GM10847 (cell line): Measurements from ENCODE around the gene PLA2G2A.

Source experiments
- POLR2A ChIP-seq: IDR thresholded peaks from 2 replicates; pipeline ENCODE4 v1.6.1; 2011; ENCODE audit not compliant: insufficient read length; ENCODE audit errors: extremely low read depth

The PLA2G2A gene, protein sequence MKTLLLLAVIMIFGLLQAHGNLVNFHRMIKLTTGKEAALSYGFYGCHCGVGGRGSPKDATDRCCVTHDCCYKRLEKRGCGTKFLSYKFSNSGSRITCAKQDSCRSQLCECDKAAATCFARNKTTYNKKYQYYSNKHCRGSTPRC

GRCh38 chr1:19979494-19979977, at the start of gene PLA2G2A:
Gene PLA2G2A, minus strand, starts transcription at chr1:19979618. Its CDS starts 845 bp downstream, at chr1:19978773.
- TF ChIP-seq POLR2A, result no peak

DNA sequence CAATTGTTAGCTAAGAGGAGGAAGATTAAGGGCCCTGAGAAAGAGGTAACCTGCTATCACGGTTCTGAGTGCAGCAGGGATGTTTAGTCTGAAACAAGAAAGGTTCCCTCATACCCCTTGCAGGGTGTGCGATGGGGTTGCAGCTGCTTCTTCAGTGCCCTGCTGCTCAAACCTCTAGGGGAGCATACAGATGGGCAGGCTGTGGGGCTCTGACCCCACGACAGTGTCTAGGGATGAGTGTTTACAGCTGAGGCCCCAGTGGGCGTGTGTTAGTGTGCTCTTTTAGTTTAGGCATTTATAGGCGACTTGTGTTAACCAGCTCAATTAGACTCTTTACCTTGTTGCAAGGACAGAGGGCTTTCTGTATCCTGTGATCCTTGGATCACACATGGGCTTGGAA, 49.3 kb upstream of the PLA2G2A start:
- no peak for TF ChIP-seq POLR2A

DNA sequence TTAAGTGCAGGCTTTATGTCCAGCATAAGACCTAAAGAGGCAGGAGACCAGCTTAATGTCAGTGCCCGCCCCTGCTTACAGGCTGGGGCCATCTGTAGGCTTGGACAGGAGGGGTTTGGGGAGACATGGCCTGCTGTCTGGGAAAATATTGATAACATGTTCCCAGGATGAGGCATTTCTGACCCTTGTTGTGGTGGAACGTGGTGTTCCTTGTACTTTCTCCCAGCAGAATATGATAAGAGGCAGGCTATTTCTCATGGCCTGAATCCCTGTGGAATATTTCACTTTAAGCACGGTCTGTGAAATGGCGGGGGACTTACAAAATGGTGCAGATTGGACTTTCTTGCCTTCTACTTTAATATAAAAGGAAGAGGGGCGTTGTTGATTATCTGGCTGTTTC, 48.7 kb upstream of the PLA2G2A start:
- no peak for TF ChIP-seq POLR2A

DNA sequence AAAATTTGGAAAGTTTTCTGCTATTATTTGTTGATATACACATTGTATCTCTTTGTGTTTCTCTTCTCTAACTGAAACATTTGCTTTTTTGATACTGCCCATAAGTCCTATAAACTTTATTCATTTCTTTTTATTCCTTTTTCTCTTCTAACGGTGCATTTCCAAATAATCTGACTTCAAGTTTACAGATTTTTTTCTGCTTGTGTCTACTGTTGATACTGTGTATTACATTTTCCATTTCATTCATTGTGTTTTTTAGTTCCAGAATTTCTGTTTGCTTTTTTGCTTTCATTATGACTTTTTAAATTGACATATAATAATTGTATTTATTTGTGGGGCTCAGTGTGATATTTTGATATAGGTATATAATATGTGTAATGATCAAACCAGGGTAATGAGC, 38.3 kb upstream of the PLA2G2A start:
- no peak for TF ChIP-seq POLR2A

- no peak for TF ChIP-seq POLR2A
These were observed 34.7 kb upstream of the PLA2G2A start for GRCh38 chr1:20014153-20014552.

DNA sequence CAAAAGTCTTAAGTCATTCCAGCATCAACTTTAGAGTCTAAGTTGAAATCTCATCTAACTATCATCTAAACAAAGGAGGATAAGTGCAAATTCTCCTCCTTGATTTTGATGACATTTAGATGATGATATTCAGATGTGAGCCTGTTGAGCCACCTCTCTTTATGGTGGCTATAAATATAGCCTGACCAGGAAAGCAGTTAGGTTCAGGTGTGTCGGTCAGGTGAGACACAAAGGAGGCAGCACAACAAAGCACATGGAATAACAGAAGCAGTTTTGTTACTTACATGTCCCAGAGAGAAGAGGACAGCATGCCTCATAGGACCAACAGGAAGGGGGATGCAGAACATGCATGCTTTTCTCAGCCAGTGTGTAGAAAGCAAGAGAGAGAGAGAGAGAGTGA, 30.6 kb upstream of the PLA2G2A start:
- no peak for TF ChIP-seq POLR2A

- TF ChIP-seq POLR2A, result no peak
These were observed 29.8 kb upstream of the PLA2G2A start for GRCh38 chr1:20009212-20009611.

DNA sequence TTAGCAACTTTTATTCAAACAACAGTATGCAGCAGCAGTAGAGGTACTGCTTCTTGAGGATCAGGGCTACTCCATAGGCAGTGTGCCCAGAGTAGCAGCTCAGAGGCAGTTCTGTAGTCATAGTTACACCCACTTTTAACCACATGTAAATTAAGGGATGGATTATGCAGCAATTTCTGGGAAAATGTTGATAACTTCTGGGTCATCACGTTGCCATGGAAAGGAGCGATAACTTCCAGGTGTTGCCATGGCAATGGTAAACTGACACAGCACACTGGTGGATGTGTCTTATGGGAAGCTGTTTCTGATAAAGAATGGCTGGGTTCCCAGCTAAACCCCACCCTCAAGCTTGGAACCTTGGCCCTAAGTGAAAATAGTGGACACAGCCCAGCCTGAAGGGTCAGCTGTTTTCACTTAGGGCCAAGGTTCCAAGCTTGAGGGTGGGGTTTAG, 29.0 kb upstream of the PLA2G2A start:
- no peak for TF ChIP-seq POLR2A

DNA sequence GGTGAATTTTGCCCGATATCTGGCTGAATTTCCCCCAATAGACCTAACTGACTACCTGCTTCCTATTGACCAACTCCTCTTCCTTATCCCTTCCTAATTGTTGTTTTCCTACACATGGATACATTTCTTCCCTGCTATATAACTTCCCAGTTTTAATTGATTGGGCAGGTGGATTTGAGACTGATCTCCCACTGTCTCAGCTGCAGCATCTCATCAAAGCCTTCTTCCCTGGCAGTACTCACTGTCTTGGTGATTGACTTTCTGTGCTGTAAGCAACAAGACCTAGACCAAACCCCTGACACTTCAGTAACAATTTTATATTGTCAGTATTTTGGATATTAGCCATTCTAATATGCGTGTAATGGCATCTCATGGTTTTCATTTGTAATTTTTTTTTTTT, 11.3 kb upstream of the PLA2G2A start:
- TF ChIP-seq POLR2A, result no peak

GRCh38 chr1:19988267-19989006, 9.0 kb upstream of the PLA2G2A start:
- TF ChIP-seq POLR2A, result no peak

GRCh38 chr1:19987719-19988118, 8.3 kb upstream of the PLA2G2A start:
- TF ChIP-seq POLR2A, result no peak

GRCh38 chr1:19981507-19982312, 2.3 kb upstream of the PLA2G2A start:
- no peak for TF ChIP-seq POLR2A

DNA sequence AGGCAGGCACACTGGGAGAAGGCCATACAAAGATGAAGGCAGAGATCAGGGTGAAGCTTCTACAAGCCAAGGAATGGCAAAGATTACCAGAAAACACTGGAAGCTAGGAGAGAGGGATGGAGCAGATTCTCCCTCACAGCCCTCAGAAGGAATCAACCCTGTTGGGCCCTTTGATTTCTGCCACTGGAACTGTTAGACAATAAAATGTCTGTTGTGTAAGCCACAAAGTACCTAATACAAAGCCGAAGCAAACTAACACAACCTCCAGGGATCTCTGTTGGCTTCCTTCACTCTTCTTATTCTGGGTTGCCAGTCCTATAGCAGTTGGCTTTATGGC, 1.7 kb upstream of the PLA2G2A start:
- TF ChIP-seq POLR2A, result no peak

GRCh38 chr1:19980314-19980713, 896 bp upstream of the PLA2G2A start:
- no peak for TF ChIP-seq POLR2A

DNA sequence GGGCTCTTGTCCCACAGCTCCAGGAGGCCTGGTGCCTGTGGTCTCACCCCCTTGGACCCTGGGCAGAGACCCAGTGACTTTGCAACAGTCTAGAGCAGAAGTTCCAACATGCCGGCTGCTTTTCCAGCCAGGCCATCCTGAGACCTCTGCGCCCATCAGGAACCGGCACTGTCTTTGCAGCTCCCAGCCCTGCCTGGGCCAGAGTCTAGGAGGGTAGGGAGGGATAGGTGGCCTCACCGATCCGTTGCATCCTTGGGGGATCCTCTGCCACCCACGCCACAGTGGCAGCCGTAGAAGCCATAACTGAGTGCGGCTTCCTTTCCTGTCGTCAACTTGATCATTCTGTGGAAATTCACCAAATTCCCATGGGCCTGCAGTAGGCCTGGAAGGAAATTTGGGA, 1.3 kb downstream of the PLA2G2A start:
- no peak for TF ChIP-seq POLR2A

GRCh38 chr1:19976317-19977003, 3.0 kb downstream of the PLA2G2A start:
- TF ChIP-seq POLR2A, result no peak
